Measurements from ENCODE around the gene ZNF397.
"Not testable (repeated sequence)": the region's sequence is repeated elsewhere in the genome, so short reads cannot be mapped to it uniquely, and the experiment has no call there.

GRCh38 chr18:35216611-35217010 lies 24.2 kb upstream of the ZNF397 start:
- TF ChIP-seq CTCF (IDR thresholded peaks at IDR 0.05; ENCODE audit: low read depth, low read length, missing input control); TAF1 (conservative IDR thresholded peaks at IDR 0.05); FOXA1 (IDR thresholded peaks at IDR 0.05); YY1 (IDR thresholded peaks at IDR 0.05); RAD21 (IDR thresholded peaks at IDR 0.05): not testable (repeated sequence)
- TF ChIP-seq, protein P1, sequence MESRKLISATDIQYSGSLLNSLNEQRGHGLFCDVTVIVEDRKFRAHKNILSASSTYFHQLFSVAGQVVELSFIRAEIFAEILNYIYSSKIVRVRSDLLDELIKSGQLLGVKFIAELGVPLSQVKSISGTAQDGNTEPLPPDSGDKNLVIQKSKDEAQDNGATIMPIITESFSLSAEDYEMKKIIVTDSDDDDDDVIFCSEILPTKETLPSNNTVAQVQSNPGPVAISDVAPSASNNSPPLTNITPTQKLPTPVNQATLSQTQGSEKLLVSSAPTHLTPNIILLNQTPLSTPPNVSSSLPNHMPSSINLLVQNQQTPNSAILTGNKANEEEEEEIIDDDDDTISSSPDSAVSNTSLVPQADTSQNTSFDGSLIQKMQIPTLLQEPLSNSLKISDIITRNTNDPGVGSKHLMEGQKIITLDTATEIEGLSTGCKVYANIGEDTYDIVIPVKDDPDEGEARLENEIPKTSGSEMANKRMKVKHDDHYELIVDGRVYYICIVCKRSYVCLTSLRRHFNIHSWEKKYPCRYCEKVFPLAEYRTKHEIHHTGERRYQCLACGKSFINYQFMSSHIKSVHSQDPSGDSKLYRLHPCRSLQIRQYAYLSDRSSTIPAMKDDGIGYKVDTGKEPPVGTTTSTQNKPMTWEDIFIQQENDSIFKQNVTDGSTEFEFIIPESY (IDR thresholded peaks at IDR 0.05): not testable (repeated sequence)

Data from liver (tissue), 3 donors.